Tibial nerve (tissue), 4 donors: ENCODE results near the gene GSC. TPM values are rescaled to one million over a fixed set of nuclear protein-coding genes. Genes with fewer than 3 reads are reported as not detected.
"Not testable (repeated sequence)": the region's sequence is repeated elsewhere in the genome, so short reads cannot be mapped to it uniquely, and the experiment has no call there.

Source experiments
- DNase-seq, 2 donors: peaks; one replicate each; pipeline ENCODE4 v3.0.0-alpha.2; 2019; ENCODE audit warnings: low spot score in 2 of 2
- H3K27ac ChIP-seq, 4 donors: fragments of 200-600 bp; sonication (generic) in 3 of 4; one replicate each; pipeline ENCODE4 v1.5.1; 2017 to 2019; ENCODE audit warnings: mild to moderate bottlenecking in 1 of 4
- H3K27me3 ChIP-seq, 2 donors: fragments of 200-600 bp; sonication (generic) in 1 of 2; one replicate each; pipeline versions ENCODE4 v1.5.1 to v1.6.0; 2017 to 2019
- H3K36me3 ChIP-seq, 3 donors: fragments of 200-600 bp; sonication (generic); one replicate each; pipeline ENCODE4 v1.5.1; 2018 to 2019
- H3K4me1 ChIP-seq, 4 donors: fragments of 200-600 bp; sonication (generic) in 3 of 4; one replicate each; pipeline ENCODE4 v1.5.1; 2017 to 2019
- H3K4me3 ChIP-seq, 4 donors: fragments of 200-600 bp; sonication (generic) in 3 of 4; one replicate each; pipeline ENCODE4 v1.5.1; 2017 to 2019; ENCODE audit warnings: mild to moderate bottlenecking in 1 of 4, moderate library complexity in 1 of 4
- H3K9me3 ChIP-seq, 4 donors: fragments of 200-600 bp; sonication (generic) in 3 of 4; one replicate each; pipeline ENCODE4 v1.5.1; 2017 to 2019
- EP300 ChIP-seq, 2 donors: sonication (generic); formaldehyde crosslinking; IDR thresholded peaks; one replicate each; pipeline ENCODE4 v1.6.1; 2017; ENCODE audit warnings: antibody characterized with exemption in 2 of 2, mild to moderate bottlenecking in 1 of 2
- POLR2A ChIP-seq, 2 donors: fragments of 450-650 bp; IDR thresholded peaks; one replicate each; pipeline ENCODE4 v1.6.1; 2017; ENCODE audit warnings: antibody characterized with exemption in 2 of 2, mild to moderate bottlenecking in 2 of 2, moderate library complexity in 2 of 2
- WGBS, 2 donors: methylation state at CpG; one replicate each; pipeline ENCODE4 v1.1.5; 2018; 5-methylcytosine and 5-hydroxymethylcytosine counted together
- total RNA-seq, 4 donors: library from RNA; depleted of rRNA; stranded (reverse); fragments of >200 nt; gene quantifications; one replicate each; pipeline ENCODE4 v1.1.0, GENCODE V29; 2016
- TF ChIP-seq, protein P1 (sequence below), 5 experiments: fragments of 200-600 bp in 3 of 5; fragments of 450-650 bp in 2 of 5; sonication (generic) in 3 of 5; IDR thresholded peaks; one replicate each; pipeline ENCODE4 v1.5.1; 2016 to 2019; ENCODE audit warnings: antibody characterized with exemption in 5 of 5, mild to moderate bottlenecking in 3 of 5, moderate library complexity in 2 of 5

GSC gene
- 10 to 100 TPM in 1 of 4 donors, 1 to 10 TPM in 2, under 1 TPM in 1; 0.44 to 13.1 (median 2.2) TPM for total RNA-seq

DNA sequence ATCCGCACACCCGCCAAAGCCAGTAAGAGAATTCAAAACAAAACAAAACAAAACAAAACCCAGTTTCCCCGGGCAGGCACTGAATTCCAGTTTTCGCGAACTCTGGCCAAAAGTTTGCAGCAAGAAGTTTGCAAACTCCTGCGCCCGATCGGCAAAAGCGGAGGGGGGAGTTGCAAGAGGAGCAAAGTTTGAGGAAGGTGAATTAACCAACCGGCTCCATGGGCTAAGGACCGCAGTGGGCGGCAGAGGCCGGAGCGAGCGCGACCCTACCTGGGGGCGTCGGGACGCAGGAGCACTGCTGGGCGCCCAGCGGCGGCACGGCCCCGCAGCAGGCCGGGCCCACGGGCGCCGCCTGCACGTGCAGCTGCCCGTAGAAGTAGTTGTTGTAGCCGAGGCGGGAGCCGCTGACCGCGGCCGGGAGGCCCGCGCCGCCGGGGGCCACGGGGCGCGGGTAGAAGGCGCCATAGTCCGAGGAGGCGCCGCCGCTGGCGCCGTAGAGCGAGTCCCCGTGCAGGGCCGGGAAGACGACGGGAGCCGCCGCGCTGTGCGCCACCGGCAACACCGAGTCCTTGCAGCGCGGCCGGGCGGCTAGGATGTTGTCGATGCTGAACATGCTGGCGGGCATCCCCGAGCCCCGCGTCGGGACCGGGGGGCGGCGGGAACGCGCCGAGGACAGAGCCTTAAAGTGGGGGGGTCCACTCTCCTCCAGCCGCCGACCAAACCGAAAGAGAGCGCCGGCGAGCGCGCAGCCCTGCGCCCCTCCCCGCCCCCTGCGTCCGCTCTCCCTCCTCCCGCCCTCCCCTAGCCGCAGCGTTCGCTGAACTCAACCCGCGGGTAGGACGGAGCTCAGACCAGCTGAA is at the start of gene GSC:
GSC (minus strand) TSS at position 723 of the 860 bp plus-strand sequence; CDS start at position 625, 98 bp downstream.
- peaks cover 13 to 98% of the 10 kb centered on the region in 2 donors for H3K27me3 ChIP-seq
- H3K4me3 ChIP-seq: peak within 1 kb of the TSS; percentile 30 to 63 (median 40)
- H3K36me3 ChIP-seq: no peaks in the 10 kb centered on the region
- no peak for TF ChIP-seq POLR2A (IDR thresholded peaks at IDR 0.05)
- TF ChIP-seq EP300 (IDR thresholded peaks at IDR 0.05): peak in 1 of 2 donors; percentile 25
- TF ChIP-seq, protein P1, sequence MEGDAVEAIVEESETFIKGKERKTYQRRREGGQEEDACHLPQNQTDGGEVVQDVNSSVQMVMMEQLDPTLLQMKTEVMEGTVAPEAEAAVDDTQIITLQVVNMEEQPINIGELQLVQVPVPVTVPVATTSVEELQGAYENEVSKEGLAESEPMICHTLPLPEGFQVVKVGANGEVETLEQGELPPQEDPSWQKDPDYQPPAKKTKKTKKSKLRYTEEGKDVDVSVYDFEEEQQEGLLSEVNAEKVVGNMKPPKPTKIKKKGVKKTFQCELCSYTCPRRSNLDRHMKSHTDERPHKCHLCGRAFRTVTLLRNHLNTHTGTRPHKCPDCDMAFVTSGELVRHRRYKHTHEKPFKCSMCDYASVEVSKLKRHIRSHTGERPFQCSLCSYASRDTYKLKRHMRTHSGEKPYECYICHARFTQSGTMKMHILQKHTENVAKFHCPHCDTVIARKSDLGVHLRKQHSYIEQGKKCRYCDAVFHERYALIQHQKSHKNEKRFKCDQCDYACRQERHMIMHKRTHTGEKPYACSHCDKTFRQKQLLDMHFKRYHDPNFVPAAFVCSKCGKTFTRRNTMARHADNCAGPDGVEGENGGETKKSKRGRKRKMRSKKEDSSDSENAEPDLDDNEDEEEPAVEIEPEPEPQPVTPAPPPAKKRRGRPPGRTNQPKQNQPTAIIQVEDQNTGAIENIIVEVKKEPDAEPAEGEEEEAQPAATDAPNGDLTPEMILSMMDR (IDR thresholded peaks at IDR 0.05): peak in 1 of 5 experiments; percentile 6
- H3K27ac ChIP-seq: peak within 1 kb of the TSS in 1 of 4 donors; percentile 65
- peak in 1 of 2 donors; percentile 39 for DNase-seq
- 0 to 1% methylated on average over 45 to 69 of the region's 96 CpGs for WGBS, 2 donors
- no peaks in the 10 kb centered on the region for H3K9me3 ChIP-seq
- H3K4me1 ChIP-seq: peaks cover 0 to 57% (median 17%) of the 10 kb centered on the region in 4 donors

DNA sequence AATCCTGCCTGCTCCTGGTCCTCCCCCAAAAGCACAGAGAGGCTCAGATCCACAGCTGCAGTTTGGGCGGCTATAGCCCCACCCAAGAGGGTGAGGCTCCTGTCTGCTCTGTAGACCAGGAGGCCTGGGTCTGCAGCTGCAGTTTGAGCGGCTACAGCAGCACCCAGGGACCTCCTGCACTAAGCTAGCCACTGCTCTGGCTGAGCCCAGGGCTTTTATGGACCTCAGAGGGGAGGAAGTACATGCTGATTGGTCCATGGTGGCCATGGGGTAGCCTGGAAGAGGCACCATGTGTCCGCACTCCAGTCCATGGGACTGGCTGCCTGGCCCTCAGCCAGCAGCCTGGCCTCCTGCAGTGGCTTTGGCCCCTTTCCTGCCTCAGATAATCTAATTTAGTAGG is 49.6 kb upstream of the GSC start:
- DNase-seq: no peak
- H3K9me3 ChIP-seq: peaks cover 0 to 19% (median 0%) of the 10 kb centered on the region in 4 donors
- no peak overlapping the region for H3K27ac ChIP-seq
- no peaks in the 10 kb centered on the region for H3K27me3 ChIP-seq
- TF ChIP-seq POLR2A (IDR thresholded peaks at IDR 0.05): no peak
- TF ChIP-seq, protein P1 (IDR thresholded peaks at IDR 0.05): no peak
- no peaks in the 10 kb centered on the region for H3K4me1 ChIP-seq
- WGBS, 2 donors: 73 to 77% methylated on average over 3 of the region's 3 CpGs
- H3K36me3 ChIP-seq: no peaks in the 10 kb centered on the region
- H3K4me3 ChIP-seq: no peak overlapping the region

DNA sequence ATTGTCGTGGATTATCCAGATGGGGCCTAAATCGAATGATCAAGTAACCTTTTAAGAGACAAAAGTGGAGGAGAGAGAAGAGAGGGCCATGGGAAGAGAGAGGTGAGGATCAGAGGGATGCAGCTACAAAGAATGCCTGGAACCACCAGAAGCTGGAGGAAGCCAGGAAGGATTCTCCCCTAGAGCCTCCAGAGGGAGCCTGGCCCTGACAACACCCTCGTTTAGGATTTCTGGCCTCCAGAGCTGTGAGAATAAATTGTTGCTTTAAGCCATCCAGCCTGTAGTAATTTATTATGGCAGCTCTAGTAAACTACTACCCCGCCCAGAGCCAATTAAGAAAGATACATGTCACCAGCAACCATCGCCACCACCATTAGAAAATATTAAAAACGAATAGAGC is 46.2 kb upstream of the GSC start:
- TF ChIP-seq, protein P1 (IDR thresholded peaks at IDR 0.05): no peak
- TF ChIP-seq EP300 (IDR thresholded peaks at IDR 0.05) (no peak), POLR2A (IDR thresholded peaks at IDR 0.05) (no peak)
- Histone ChIP-seq H3K36me3 (no peaks in the 10 kb centered on the region), H3K27ac (no peak overlapping the region), H3K9me3 (peaks cover 0 to 15% (median 0%) of the 10 kb centered on the region in 4 donors), H3K4me3 (no peak overlapping the region), H3K4me1 (no peaks in the 10 kb centered on the region), H3K27me3 (no peaks in the 10 kb centered on the region)
- 52 to 58% methylated on average over 6 of the region's 6 CpGs for WGBS, 2 donors
- DNase-seq: no peak

DNA sequence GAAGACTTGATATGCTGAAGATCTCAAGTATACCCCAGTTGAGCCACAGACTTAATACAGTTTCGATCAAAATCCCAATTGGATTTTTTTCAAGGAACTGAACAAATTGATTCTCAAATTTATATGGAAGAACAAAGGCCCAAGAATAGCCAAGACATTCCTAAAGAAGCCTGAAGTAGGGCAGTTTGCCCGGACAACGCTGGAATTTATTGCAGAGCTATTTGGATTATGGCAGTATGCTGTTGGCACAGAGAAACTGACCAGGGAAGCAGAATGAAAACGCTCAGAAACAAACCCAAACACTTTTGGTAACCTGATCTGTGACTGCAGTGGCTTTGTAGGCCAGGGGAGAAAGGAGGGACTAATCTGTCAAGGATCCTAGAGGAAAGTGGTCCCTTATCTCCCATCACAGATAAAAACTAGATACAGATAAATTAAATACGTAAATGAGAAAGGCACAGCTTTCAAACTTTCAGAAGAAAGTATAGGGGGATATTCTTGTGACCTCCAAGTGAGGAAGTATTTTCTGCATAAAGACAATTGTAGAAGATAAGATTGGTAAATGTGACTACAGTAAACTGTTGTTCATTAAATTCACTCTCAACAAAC is 35.9 kb upstream of the GSC start:
- TF ChIP-seq POLR2A (IDR thresholded peaks at IDR 0.05) (no peak), EP300 (IDR thresholded peaks at IDR 0.05) (no peak)
- TF ChIP-seq, protein P1 (IDR thresholded peaks at IDR 0.05): no peak
- peaks cover 0 to 14% (median 0%) of the 10 kb centered on the region in 4 donors for H3K4me1 ChIP-seq
- no peak overlapping the region for H3K27ac ChIP-seq
- H3K36me3 ChIP-seq: no peaks in the 10 kb centered on the region
- WGBS, 2 donors: 16 to 18% methylated on average over 5 of the region's 5 CpGs
- no peaks in the 10 kb centered on the region for H3K27me3 ChIP-seq
- no peak overlapping the region for H3K4me3 ChIP-seq
- no peaks in the 10 kb centered on the region for H3K9me3 ChIP-seq
- DNase-seq: peak in 1 of 2 donors; percentile 13

DNA sequence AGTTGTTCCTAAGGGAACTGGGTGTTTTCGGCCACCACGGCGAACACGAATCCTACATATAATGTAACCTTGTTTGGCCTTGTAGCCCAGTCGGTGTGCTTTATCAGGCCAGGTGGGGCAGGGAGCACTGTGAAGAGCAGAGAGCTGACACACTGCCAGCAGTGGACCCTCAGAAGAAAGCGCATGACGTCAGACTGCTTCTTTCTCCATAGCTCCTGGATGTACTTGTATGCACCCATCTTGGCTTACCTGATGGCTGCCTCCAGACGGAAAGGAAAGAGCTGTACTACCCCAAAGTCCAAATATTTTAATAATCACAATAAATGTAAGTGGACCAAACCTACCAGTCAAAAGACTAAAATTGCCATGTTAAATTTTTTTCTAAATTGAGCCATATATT is 31.3 kb upstream of the GSC start:
- DNase-seq: no peak
- 83 to 91% methylated on average over 8 of the region's 8 CpGs for WGBS, 2 donors

DNA sequence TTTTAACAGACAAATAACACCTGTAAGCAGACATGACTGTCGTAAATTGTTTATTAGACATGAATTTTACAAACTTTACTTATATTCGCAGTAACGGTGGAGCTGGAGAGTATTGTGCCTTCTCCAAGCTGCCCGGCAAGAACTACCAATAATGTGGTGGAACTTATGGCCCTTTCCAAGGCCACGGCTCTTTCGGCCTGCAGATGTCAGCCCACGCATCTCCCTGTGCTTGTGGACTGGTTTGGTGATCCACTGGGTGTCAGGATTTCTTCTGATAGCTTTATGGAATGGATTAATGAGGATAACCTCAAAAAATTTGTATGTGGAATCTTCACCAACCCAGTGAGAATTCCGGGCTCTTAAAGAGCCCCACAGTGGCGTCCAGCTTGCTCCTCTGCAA is 30.9 kb upstream of the GSC start:
- not testable (repeated sequence) for DNase-seq
- WGBS, 2 donors: 63 to 72% methylated on average over 9 of the region's 9 CpGs

More for the DNA sequence above, 31.3 kb upstream of the GSC start:
- TF ChIP-seq, protein P1 (IDR thresholded peaks at IDR 0.05): no peak
- TF ChIP-seq EP300 (IDR thresholded peaks at IDR 0.05): no peak
- TF ChIP-seq POLR2A (IDR thresholded peaks at IDR 0.05): no peak
- no peak overlapping the region for H3K27ac ChIP-seq
- no peaks in the 10 kb centered on the region for H3K9me3 ChIP-seq
- H3K27me3 ChIP-seq: no peaks in the 10 kb centered on the region
- peaks cover 0 to 10% (median 0%) of the 10 kb centered on the region in 4 donors for H3K4me1 ChIP-seq
- H3K36me3 ChIP-seq: no peaks in the 10 kb centered on the region
- no peak overlapping the region for H3K4me3 ChIP-seq

More for the DNA sequence above, 30.9 kb upstream of the GSC start:
- H3K4me3 ChIP-seq, H3K9me3 ChIP-seq, H3K27ac ChIP-seq, H3K27me3 ChIP-seq, H3K36me3 ChIP-seq, H3K4me1 ChIP-seq: not testable (repeated sequence)
